Hypothalamus (tissue), 51 donors: ENCODE measurements around the gene DMAP1.

ENCODE experiments used
- DNase-seq, 51 donors: peaks; one replicate each; lab custom pipeline; 2025; lab: John Stamatoyannopoulos, UW

The DMAP1 gene

DNA sequence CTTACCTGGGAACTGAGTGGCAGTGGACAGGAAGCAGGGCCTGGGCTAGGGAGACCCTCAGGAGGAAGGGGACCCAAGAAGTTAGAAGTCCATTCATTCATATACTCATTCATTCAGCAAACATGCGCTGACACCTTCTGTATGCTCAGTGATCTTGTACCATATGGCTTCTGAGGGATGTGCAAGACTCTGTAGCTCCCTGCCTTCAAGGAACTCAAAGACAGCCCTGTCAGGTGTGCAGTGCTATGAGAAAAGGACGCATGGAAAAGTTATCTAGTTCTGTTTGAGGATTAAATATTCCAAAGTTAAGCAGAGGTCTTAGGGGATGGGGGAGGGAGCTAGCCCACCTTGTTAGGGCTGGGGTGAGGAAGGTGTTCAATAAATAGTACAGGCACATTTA lies 12.5 kb downstream of the DMAP1 start:
- no peak for DNase-seq

DNA sequence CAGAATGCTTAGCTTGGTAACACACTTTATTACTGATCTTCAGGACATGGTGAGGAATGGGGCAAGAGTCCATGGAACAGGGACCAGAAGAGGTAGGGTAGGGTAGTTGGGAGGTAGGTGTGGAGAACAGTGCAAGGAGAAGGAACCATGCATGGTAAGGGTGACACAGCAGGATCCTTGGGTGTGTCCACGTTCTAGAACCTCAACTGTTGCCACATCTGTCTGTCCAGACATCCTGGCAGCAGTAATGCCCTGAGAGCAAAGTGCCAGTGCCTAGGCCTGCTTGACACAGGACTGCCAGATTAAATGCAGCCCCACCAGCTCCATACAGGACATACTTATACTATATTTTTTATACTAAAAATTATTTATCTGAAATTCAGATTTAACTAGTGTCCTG lies 13.9 kb downstream of the DMAP1 start:
- DNase-seq: no peak

DNA sequence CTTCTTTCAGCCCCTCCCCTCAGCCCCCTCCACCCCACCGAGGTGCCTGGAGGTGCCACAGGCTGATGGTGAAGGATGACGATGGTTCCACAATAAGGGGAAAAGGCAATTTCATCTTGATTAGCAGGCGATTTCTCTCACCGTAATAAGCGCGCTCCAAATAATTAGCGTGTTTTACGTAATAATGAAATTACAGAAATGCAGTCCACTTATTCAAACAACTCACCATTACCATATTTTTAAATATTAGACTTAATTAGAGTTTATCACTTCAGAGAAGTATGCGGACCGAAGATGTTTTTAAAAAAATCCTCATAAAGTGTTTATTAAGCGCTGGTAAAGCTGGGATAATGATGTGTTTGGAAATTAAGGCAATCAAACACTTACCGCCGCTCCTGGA lies 14.9 kb downstream of the DMAP1 start:
- no peak for DNase-seq

DNA sequence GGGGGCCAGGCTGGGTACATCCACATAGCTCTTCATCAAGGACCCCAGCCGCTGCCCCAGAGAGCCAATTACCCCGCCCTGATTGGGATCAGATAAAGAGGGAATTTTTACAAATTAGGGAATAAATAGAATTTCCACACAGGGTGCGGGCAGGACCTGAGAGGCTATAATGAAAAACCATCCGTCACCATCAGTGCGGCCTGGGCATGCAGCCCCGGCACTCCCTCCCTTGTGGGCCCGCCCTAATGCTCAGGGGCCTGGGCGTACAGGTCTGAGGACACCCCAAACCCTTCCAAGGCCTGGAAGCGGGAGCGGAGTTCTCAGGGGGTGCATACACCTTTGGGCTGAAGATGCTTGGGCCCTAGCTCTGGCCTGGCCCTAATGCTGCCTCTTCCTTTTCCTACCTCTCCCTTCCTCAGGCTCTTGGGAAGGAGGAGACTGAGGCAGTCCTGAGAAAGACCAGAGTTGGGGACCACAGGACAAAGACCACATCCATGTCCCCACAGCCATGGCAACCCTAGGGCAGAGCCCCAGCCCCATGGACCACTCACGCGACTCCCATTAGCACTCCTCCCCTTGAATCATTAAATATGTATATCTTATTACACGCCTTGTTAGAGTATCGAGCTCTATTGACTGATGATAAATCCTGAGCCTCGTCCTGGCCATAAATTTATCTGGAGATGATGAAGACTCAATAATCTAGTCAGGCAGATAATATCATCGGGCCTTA lies 16.3 kb downstream of the DMAP1 start:
- DNase-seq: no peak

DNA sequence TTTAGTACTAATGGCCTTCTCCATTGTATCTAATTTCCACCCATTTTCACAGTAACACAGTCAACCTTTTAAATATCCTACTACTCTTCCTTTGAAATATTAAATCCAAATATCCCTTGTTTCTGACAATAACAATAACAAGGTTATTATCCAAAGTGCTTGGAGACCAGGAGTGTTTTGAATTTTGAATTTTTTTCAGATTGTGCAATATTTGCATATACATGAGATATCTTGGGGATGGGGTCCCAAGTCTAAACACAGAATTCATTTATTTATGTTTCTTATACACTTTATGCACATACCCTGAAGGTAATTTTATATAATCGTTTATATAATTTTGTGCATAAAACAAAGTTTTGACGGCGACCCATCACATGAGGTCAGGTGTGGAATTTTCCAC lies 17.5 kb downstream of the DMAP1 start:
- no peak for DNase-seq

DNA sequence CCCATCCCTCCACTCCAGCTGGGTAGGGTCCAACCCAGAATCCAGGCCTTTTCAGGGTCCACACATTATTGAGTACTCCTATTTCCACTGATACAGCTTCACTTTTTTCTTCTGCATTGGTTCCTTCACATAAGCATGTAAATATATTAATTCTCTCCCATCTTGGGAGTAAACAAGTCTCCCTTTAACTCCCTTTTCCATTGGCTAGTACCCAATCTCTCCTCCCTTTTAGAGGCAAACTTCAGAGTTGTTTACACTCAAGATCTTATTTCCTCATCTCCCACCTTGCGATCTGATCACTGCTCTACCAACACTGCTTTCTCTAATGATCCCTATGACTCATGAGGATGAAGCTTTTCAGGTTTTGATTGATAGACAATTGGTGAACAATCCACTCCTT lies 20.3 kb downstream of the DMAP1 start:
- no peak for DNase-seq

DNA sequence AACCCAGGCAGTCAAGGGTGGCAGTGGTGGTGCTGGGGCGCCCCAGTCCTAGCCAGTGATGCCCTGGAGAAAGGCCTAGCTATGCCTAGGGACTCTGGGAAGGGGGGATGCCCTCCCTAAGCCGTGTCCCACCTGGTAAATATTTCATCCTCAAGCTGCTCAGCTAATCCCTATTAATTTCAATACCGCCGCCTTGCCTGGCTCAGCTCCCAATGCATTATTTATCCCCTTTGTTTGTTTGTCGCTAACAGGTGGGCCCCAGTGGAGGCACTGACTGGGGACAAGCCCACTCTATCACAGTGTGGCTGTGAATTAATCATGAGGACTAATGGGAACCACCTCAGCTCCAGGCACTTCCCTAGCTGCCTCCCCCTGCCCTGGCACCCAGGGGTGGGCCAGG lies 22.5 kb downstream of the DMAP1 start:
- DNase-seq: no peak

DNA sequence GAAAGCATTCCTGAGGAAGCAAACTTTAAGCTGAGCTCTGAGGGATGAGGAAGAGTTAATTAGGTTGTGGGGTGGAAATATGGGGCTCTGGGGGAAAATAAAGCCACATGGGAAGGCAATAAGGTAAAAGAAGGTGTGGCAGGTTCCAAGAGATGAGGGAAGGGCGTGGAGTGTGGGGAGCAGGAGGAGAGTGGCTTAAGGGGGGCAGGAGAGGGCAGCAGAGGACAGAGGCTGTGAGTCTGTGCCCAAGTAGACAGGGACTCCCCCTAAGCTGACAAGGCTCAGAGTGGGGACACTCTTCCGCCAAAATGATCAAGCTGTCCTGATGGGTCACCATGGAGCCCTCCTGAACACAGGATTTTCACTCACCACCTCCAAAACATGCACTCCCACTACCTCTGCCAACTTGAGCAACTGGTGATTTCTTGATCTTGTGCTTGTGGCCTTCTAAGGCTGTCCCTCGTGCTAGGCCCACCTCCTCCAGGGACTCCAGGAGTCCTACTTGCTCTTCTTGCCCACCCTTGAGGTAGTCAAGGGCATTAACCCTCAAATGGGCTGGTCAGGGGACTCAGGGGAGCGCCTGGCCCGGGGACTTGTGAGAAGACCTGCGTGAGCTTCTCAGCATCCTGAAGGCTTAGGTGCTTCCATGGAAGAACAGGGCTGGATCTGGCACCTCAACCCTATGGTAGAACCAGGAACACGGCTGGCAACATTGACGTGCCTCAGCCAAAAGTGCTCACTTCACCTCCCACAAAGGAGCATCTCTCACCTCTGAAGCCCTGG lies 23.4 kb downstream of the DMAP1 start:
- DNase-seq: no peak

DNA sequence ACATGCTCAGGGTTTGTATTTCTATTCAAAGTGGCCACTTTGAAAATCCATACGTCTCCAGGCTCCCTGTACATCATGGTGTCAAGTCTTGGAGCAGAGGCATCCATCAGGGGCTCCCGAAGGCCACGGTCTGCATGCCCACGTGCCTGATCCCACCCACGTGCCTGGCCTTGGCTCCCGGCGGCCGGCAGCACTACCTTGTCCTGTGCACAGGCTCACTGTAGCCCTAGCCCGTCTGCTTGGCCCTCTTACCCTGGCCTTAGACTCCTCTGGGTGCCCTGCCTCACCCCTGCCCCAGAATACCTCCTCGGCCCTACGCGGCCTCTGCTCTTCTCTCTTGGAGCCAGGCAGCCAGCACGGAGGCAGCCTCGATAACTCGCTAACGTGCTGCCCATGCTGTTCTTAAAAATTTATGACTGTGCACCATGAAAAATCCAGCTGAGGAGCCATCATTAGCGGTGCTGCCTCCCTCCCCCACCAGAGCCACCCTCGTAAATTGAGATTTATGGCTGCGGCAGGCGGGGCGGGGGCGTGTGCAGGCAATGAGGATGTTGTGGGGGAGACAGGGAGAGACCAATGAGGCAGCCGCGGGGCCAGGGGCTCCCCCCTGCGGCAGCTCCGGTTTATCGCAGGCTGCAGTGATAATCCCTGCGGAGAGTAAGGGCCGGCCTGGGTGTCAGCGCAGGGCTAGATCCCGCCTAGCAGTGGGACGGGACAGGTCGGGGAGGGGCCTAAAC lies 24.6 kb downstream of the DMAP1 start:
- DNase-seq: no peak

DNA sequence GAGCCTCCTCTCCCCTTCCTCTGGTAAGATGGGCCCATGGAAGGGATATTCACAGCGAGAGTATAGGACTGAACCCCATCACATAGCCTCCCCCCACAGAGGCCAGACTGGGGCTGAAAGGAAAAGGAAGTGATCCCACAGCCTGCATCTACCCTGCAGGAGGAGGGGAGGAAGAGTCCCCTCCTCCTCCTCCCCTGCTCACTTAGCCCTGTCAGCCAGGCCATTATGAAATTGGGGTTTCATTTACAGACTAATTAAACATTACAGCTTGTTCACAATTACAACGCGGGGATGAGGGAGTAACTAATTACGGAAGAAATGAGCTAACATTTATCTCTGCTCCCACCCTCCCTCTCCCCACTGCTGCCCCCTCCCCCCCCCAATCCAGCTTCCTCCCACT lies 25.4 kb downstream of the DMAP1 start:
- DNase-seq: no peak

DNA sequence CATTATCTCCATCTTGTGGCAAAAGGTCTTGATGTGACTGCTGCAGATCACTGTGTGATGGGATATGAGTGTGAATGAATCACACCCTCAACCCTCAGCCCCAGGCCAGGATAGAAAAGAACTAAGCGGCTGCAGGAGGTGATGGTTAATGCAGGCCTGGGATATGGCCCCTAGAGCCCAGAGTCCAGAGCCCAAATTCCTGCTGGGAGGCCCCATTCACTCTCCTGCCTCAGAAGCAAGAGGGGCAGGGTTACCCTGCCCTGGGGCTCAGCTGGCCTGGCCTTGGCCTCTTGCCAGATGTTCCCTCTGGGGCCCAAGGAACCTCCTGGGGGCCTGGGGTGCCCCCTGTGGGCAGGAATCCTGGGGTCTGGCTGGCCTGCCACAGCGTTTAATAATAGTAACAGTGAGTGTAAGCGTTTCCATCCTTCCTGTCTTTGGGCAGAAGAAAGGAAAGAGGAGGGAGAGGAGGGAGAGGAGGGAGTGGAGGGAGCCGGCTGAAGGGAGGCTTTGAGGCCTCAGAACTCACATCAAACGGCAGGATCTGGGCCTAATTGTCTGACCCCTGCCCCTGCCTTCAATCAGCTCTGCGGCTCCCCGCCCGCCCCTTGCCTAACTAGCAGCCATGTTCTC lies 26.2 kb downstream of the DMAP1 start:
- DNase-seq: peak in 1 of 51 donors; percentile 24

DNA sequence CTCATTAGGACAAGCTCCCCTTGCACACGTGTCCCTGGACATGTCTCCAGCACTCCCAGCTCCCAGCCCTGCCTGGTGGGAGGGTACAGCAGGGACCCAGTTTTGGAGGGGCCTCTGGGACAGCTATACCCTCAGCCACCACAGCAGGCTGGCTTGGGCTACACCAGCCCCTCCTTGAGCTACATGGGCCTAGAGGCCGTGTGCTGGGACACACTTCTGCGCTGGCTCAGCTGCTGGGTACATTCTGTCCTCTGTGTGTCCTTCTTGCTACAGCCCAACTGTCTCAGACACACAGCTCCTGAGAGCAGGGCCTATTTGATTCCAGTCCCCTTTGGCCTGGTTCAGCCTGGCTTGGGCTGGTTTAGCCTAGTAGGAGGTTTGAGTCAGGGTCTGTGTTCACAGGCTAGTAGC lies 26.7 kb downstream of the DMAP1 start:
- peak in 4 of 51 donors; percentile 17 to 43 (median 28) for DNase-seq

DNA sequence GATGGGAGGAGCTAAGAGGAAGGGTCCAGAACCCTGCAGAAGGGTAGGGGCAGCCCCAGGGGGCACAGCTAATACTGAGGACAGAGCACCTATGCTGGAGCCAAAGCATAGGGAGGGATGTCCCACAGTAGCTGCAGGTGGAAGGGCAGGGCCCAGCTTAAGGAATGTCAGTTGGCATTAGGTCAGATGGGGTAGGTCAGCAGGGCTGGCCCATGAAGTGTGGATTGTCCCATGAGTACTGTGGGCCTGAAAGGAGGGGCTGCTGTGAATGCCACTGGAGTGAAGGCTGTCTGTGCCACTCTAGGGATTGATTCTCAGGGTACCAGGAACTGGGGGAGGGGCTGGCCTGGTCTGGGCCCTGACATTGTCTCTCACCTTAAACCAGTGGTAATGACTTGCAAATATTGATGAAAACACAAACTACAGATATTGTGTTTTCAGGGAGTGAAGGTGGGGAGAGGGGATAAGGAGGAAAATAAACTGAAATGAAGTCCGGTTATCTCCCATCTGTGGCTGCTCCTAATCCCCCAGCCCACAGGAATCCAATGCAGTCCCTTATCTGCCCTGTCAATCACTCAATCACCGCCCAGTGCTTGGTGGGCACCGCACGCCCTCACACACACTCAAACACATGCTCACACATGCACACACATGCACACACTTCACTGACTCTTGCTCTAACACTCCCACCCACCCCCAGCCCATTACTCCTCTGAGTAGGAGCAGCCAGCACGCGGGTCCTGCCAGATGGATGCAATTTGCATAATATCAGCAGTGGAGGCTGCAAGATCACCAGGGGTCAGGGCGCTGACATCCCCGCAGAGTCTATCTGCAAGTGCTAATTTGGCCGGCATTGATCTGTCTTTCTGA lies 27.8 kb downstream of the DMAP1 start:
- DNase-seq: peak in 2 of 51 donors; percentile 5 to 9

DNA sequence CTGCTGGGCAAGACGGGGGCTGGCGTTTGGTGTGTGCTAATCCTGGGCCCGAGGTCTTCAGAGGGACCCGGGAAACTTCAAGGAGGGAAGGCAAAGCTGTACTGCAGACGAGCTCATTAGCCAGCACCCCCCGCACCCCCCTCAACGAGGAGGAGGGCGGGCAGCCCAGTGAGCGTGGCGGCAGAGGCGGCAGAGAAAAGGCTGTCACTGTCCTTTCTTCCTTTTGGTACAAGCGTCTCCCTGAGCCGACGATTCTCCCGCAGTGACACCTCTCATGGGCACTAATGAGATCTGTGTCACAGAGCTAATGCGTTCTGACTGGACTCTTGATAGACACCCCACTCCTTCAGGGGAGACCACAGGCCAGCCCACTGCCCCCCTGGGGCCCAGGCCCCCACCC lies 29.5 kb downstream of the DMAP1 start:
- DNase-seq: peak in 3 of 51 donors; percentile 8 to 29 (median 12)

DNA sequence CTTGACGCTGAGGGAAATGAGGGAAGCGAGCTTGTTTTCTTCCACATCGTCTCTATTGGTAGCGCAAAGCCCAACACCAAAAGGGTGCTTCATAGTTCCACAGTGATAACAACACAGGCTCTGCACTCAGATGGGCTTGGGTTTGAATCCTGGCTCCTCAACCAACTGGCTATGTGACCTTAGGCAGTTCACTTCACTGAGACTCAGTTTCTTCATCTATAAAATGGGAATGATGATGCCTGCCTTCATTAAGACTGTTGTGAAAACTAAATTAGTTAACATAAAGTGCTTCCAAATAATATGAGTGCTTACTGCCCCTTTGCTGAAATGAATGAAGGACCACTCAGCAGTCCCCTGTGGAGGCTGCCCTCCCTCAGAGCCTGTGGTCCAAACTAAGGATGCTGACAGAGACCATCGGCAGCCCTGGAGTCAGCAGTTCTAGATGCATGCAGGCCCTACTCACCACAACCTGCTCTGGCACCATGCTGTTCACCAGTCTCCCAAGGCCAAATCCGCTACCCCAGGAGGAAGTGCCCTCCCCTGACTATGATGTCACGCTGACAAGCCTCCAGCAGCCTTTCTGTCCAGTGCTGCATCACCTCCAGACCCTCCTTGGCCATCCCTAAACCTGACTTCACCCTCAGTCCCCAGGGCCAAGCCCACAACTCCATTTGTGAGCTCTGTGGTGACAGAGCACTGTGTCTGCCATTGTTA lies 30.7 kb downstream of the DMAP1 start:
- no peak for DNase-seq

DNA sequence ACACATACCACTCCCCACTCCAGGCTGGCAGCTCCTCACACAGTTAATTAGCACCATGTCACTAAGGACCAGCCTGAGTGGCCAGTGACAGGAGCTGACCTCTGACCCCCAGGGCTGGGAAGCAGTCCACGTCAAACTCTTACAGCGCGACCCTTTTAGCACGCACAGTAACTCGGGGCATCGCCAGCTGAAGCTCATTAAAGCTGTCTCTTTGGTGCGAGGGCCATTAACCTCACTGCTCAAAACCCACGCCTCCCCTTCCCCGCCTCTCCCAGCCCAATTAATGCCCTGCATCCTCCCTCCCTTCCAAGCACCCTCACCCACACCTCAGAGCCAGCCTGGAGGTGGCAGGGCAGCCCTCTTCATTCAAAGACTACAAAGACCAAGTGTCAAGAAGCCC lies 31.7 kb downstream of the DMAP1 start:
- DNase-seq: no peak

DNA sequence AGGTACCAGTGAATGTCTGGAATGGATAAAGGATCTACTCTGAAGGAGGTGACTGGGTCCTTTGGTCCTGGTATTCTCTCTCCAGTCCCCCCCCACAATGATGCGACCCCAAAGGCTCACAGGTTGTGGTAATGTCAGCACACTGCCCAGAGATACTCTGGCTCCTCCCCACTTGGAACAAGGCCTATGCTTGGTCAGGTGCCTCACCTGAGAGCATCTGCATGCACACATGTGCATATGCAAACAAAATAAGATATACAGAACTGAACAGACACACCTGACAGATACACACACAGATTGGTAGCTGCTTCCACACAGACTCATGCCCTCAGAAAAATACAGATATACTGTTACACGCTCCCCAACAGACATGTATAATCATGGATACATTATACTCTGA lies 33.5 kb downstream of the DMAP1 start:
- DNase-seq: no peak

DNA sequence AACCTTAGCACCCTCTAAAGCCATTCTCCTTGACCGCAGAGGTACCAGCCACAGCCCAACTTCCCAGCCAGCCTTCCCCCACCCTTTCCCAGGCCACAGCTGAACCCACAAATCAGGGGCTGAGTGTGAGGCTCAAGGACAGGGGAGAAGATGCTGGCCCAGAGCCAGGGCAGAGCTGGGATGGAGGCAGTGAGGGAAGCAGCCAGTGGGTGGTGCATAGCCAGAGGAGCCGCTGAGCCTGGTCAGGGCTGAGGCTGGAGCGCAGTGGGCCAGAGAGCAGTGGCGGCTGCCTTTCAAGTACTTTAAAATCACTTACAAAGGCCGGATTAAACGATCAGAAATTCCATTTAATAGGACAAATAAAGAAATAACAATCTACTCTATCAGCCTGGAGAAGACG lies 36.3 kb downstream of the DMAP1 start:
- DNase-seq: peak in 15 of 51 donors; percentile 7 to 47 (median 23)

DNA sequence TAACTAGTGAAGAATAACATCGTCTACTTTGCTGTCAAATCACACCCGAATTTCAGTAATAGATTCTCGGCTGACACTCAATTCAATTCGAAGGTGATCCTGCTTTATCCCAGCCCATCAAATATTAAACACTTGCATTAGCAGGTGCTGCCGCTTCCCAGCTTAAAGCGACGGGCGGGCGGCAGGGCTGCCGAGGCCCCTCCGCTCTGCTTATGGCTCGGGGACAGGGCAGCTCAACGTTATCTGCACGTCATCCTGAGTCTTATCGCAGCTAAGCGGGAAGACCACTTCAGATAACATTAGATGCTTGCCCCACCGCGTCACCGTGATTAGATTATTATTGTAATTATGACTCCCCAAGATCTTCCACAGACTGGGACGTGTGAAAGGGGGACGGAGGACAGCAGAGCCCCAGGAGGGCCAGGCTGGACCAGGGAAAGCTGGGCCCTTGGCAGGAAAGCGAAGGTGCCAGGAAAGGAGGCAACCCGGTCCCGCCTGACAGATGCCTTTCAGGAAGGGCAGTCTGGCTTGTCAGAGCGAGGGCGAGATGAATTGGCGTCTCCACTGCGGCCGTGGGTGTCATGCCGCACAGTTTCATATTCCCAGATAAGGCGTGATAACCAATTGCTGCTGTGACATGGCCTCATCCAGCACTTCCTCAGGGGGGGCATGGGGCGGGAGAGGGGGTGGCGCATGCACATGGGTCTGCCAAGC lies 37.0 kb downstream of the DMAP1 start:
- DNase-seq: no peak
